Endothelial cell (in vitro differentiated cells): ENCODE measurements around the gene PERM1. TPM values are rescaled to one million over a fixed set of nuclear protein-coding genes. Genes with fewer than 3 reads are reported as not detected.

ENCODE experiments used
- DNase-seq: peaks from one replicate; pipeline ENCODE4 v3.0.0; 2021; ENCODE audit warnings: low spot score
- H3K27ac Mint-ChIP-seq: one replicate; pipeline ENCODE4 v1.8.0; 2021; ENCODE audit warnings: mixed read lengths, inconsistent platforms; ENCODE audit not compliant: unreplicated experiment
- H3K27me3 Mint-ChIP-seq: one replicate; pipeline ENCODE4 v1.8.0; 2021; ENCODE audit warnings: mild to moderate bottlenecking, moderate library complexity, mixed read lengths, inconsistent platforms; ENCODE audit not compliant: unreplicated experiment
- H3K36me3 Mint-ChIP-seq: one replicate; pipeline ENCODE4 v1.8.0; 2021; ENCODE audit warnings: mild to moderate bottlenecking, low read depth, mixed read lengths, inconsistent platforms; ENCODE audit not compliant: unreplicated experiment
- H3K4me1 Mint-ChIP-seq: one replicate; pipeline ENCODE4 v1.8.0; 2021; ENCODE audit warnings: mild to moderate bottlenecking, mixed read lengths, inconsistent platforms; ENCODE audit not compliant: unreplicated experiment
- H3K4me3 Mint-ChIP-seq: one replicate; pipeline ENCODE4 v1.8.0; 2021; ENCODE audit warnings: mild to moderate bottlenecking, mixed read lengths, inconsistent platforms; ENCODE audit not compliant: unreplicated experiment
- H3K9me3 Mint-ChIP-seq: one replicate; pipeline ENCODE4 v1.8.0; 2021; ENCODE audit warnings: mixed read lengths, inconsistent platforms; ENCODE audit not compliant: unreplicated experiment
- CTCF ChIP-seq: fragments of 200-600 bp; sonication (generic); IDR thresholded peaks from one replicate; pipeline ENCODE4 v1.5.0; 2021; ENCODE audit warnings: antibody characterized with exemption; ENCODE audit not compliant: unreplicated experiment
- total RNA-seq: library from RNA; stranded (reverse); fragmentation: NEBNext Ultra II Directional; extraction: Animal tissue kit (Norgen Biotek cat#: 25700); gene quantifications from one replicate; pipeline ENCODE4 v1.2.1, GENCODE V29; 2021; ENCODE audit not compliant: unreplicated experiment

Gene PERM1
- total RNA-seq, 1 donor from 2014 or later = not detected

DNA sequence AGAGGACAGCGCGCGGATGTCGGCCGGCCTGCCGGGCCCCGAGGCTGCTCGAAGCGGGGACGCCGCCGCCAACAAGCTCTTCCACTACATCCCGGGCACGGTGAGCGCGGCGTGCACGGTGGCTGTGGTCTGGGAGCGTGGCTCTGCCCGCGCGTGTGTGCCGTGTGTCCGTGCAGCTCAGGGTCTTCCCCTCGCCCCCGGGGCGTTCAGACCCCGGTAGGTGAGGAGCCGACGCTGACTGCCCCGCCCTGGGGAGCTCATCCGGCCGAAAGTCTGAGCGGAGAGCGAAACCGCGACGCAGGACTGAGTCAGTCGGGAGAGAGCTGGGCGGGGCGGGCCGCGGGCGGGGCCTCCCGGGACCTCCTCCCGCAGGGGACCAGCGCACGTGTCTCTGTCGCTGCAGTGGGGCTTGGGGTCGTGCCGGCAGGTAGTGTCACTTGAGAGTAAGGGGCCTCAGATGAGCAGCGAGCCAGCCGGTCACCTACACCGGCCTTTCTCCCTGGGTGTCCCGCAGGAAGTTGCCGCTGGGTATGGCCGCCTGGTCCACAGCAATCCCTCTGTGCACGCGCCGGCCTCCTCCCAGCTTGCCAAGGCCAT lies 15.1 kb downstream of the PERM1 start:
- no peaks in the 10 kb centered on the region for H3K4me1 Mint-ChIP-seq

DNA sequence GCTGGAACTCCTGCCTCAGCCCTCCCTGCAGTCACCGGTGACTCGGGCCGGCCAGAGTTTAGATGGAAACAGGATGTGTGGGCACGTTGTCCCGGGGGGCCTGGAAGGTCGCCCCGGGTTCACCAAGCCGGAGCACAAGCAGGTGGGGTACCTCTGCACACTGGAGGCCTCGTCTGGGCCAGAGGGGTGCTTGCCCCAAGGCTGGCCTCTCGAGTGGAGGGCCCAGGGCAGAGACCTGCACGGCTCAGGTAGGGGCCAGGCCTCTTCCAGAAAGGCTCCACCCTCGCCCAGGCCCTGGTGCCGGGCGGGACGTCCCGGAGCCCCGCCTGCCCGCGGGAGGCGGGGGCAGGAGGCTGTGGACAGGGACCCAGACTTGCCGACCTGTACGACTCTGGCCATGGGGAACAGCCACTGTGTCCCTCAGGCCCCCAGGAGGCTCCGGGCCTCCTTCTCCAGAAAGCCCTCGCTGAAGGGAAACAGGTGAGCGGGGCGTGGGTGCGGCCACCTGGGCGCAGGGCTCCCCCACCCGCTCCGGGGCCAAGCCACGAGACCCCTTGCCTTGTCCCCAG lies 15.7 kb downstream of the PERM1 start, which contains the start of gene PLEKHN1:
Gene PLEKHN1 (plus strand): TSS at position 348 of the 569 bp plus-strand sequence. CDS start 50 bp downstream, at position 398.
- no peaks in the 10 kb centered on the region for H3K4me1 Mint-ChIP-seq
- H3K36me3 Mint-ChIP-seq = no peaks in the 10 kb centered on the region
- peaks cover 14% of the 10 kb centered on the region for H3K27me3 Mint-ChIP-seq
- no peaks in the 10 kb centered on the region for H3K9me3 Mint-ChIP-seq
- TF ChIP-seq CTCF = no peak
- DNase-seq = no peak
- no peak within 1 kb of the TSS for H3K27ac Mint-ChIP-seq
- no peak within 1 kb of the TSS for H3K4me3 Mint-ChIP-seq

More for the DNA sequence above, 15.1 kb downstream of the PERM1 start:
- Mint-ChIP-seq H3K27me3 (peaks cover 14% of the 10 kb centered on the region), H3K9me3 (no peaks in the 10 kb centered on the region), H3K4me3 (no peak overlapping the region), H3K27ac (no peak overlapping the region), H3K36me3 (no peaks in the 10 kb centered on the region)
- DNase-seq = peak; percentile 41
- no peak for TF ChIP-seq CTCF

GRCh38 chr1:965526-966134 lies 16.3 kb downstream of the PERM1 start:
- Mint-ChIP-seq H3K9me3 (no peaks in the 10 kb centered on the region), H3K4me1 (no peaks in the 10 kb centered on the region), H3K4me3 (no peak overlapping the region), H3K27me3 (peaks cover 14% of the 10 kb centered on the region), H3K27ac (no peak overlapping the region), H3K36me3 (no peaks in the 10 kb centered on the region)
- TF ChIP-seq CTCF = no peak
- DNase-seq = no peak

- no peak for TF ChIP-seq CTCF
- H3K4me1 Mint-ChIP-seq = no peaks in the 10 kb centered on the region
- H3K36me3 Mint-ChIP-seq = no peaks in the 10 kb centered on the region
- DNase-seq = no peak
- H3K4me3 Mint-ChIP-seq = no peak overlapping the region
- no peak overlapping the region for H3K27ac Mint-ChIP-seq
- peaks cover 14% of the 10 kb centered on the region for H3K27me3 Mint-ChIP-seq
- H3K9me3 Mint-ChIP-seq = no peaks in the 10 kb centered on the region
These were observed 17.0 kb downstream of the PERM1 start for GRCh38 chr1:964691-965525.
